Caco-2 (cell line): Measurements from ENCODE around the gene SLC7A9. TPM values are rescaled to one million over a fixed set of nuclear protein-coding genes. Genes with fewer than 3 reads are reported as not detected.

ENCODE experiments used
- BruUV-seq: library from RNA; stranded (reverse); fragments of 400-500 nt; replicated peaks from 2 replicates; lab custom pipeline; 2021; lab: Mats Ljungman, UMichigan
- CTCF ChIA-PET: fragments of 300-600 bp; sonication (Branson Sonifier 250); formaldehyde crosslinking; loops from one replicate; lab custom pipeline; 2022; ENCODE audit warnings: antibody characterized with exemption; lab: Charles Lee
- POLR2A ChIA-PET: fragments of 300-600 bp; sonication (Branson Sonifier 250); formaldehyde crosslinking; loops from one replicate; lab custom pipeline; 2022; ENCODE audit warnings: antibody characterized with exemption; lab: Charles Lee
- DNase-seq, 2 experiments: peaks; one replicate each; pipeline versions ENCODE4 v3.0.0 to v3.0.0-alpha.2; 2020 to 2022
- H3K27me3 ChIP-seq: replicated peaks from 2 replicates; pipeline ENCODE4 v1.6.0; 2011; ENCODE audit warnings: low read length; ENCODE audit not compliant: control insufficient read depth, insufficient read depth
- H3K36me3 ChIP-seq: 2 replicates; pipeline ENCODE4 v1.5.1; 2011; ENCODE audit warnings: low read length; ENCODE audit not compliant: control insufficient read depth, insufficient read depth
- H3K4me1 ChIP-seq: fragments of 250-450 bp; sonication (Bioruptor Pico); 2 replicates; pipeline ENCODE4 v1.5.1; 2020; ENCODE audit warnings: mild to moderate bottlenecking
- H3K4me3 ChIP-seq: 2 replicates; pipeline ENCODE4 v1.5.1; 2011; ENCODE audit warnings: low read depth, mild to moderate bottlenecking, control low read depth, low read length
- H3K9me3 ChIP-seq: fragments of 250-450 bp; sonication (Bioruptor Pico); 2 replicates; pipeline ENCODE4 v1.5.1; 2020; ENCODE audit warnings: mild to moderate bottlenecking, moderate library complexity
- H3K27ac Mint-ChIP-seq: one replicate; pipeline ENCODE4 v1.8.0; 2022; ENCODE audit warnings: mixed read lengths; ENCODE audit not compliant: unreplicated experiment
- H3K27me3 Mint-ChIP-seq: one replicate; pipeline ENCODE4 v1.8.0; 2022; ENCODE audit warnings: mixed read lengths; ENCODE audit not compliant: insufficient read depth, unreplicated experiment
- H3K36me3 Mint-ChIP-seq: one replicate; pipeline ENCODE4 v1.8.0; 2022; ENCODE audit warnings: mild to moderate bottlenecking, mixed read lengths; ENCODE audit not compliant: insufficient read depth, unreplicated experiment
- H3K4me1 Mint-ChIP-seq: one replicate; pipeline ENCODE4 v1.8.0; 2022; ENCODE audit warnings: low read depth, mixed read lengths; ENCODE audit not compliant: unreplicated experiment
- H3K4me3 Mint-ChIP-seq: one replicate; pipeline ENCODE4 v1.8.0; 2022; ENCODE audit warnings: mild to moderate bottlenecking, moderate library complexity, mixed read lengths; ENCODE audit not compliant: unreplicated experiment
- H3K9me3 Mint-ChIP-seq: one replicate; pipeline ENCODE4 v1.8.0; 2022; ENCODE audit warnings: mixed read lengths; ENCODE audit not compliant: unreplicated experiment
- CTCF ChIP-seq, 2 experiments: fragments of 200-600 bp in 1 of 2; IDR thresholded peaks; 1 replicate in 1 of 2; 2 replicates in 1 of 2; pipeline versions ENCODE4 v1.5.1 to v1.8.0; 2011 to 2022; ENCODE audit warnings: antibody characterized with exemption in 1 of 2, control low read depth in 1 of 2, inconsistent platforms in 1 of 2, low read depth in 1 of 2, low read length in 1 of 2, mild to moderate bottlenecking in 1 of 2, moderate library complexity in 1 of 2; ENCODE audit not compliant: insufficient read depth in 1 of 2, severe bottlenecking in 1 of 2, unreplicated experiment in 1 of 2
- intact Hi-C: fragments of 100-400 bp; cut with micrococcal nuclease; formaldehyde crosslinking; loops from one replicate; pipeline ENCODE4 v1.10.0; 2022; ENCODE audit not compliant: unreplicated experiment
- total RNA-seq: library from RNA; stranded (reverse); gene quantifications from 2 replicates; pipeline ENCODE4 v1.2.3, GENCODE V29; 2022

SLC7A9 gene
- total RNA-seq, 1 experiment from 2014 or later: 3.6 TPM

GRCh38 chr19:32862741-32863140 is 6.8 kb downstream of the SLC7A9 start:
- BruUV-seq: no TSS peak
- no peak for TF ChIP-seq CTCF (IDR thresholded peaks at IDR 0.05; ENCODE audit: insufficient read depth in 1 of 2, low read depth in 1 of 2, low read length in 1 of 2, severe bottlenecking in 1 of 2, unreplicated experiment in 1 of 2)
- intact Hi-C loops: no loop called here
- Histone ChIP-seq H3K9me3 (no peaks in the 10 kb centered on the region), H3K27me3 (no peaks in the 10 kb centered on the region), H3K4me1 (no peaks in the 10 kb centered on the region), H3K4me3 (no peak overlapping the region), H3K36me3 (no peaks in the 10 kb centered on the region)
- no peaks in the 10 kb centered on the region for H3K4me1 Mint-ChIP-seq
- no peak for DNase-seq
- no peak overlapping the region for H3K4me3 Mint-ChIP-seq
- ChIA-PET CTCF (no interaction called here), POLR2A (no interaction called here)
- H3K27me3 Mint-ChIP-seq: no peaks in the 10 kb centered on the region
- H3K36me3 Mint-ChIP-seq: no peaks in the 10 kb centered on the region
- H3K27ac Mint-ChIP-seq: no peak overlapping the region
- H3K9me3 Mint-ChIP-seq: no peaks in the 10 kb centered on the region

- Histone ChIP-seq H3K9me3 (no peaks in the 10 kb centered on the region), H3K4me3 (no peak overlapping the region), H3K27me3 (no peaks in the 10 kb centered on the region), H3K4me1 (no peaks in the 10 kb centered on the region), H3K36me3 (no peaks in the 10 kb centered on the region)
- Mint-ChIP-seq H3K27me3 (no peaks in the 10 kb centered on the region), H3K4me3 (no peak overlapping the region), H3K27ac (no peak overlapping the region), H3K4me1 (no peaks in the 10 kb centered on the region), H3K9me3 (no peaks in the 10 kb centered on the region), H3K36me3 (no peaks in the 10 kb centered on the region)
- ChIA-PET CTCF (no interaction called here), POLR2A (no interaction called here)
- BruUV-seq: no TSS peak
- intact Hi-C loops: no loop called here
- TF ChIP-seq CTCF (IDR thresholded peaks at IDR 0.05; ENCODE audit: insufficient read depth in 1 of 2, low read depth in 1 of 2, low read length in 1 of 2, severe bottlenecking in 1 of 2, unreplicated experiment in 1 of 2): no peak
- DNase-seq: no peak
Observed at GRCh38 chr19:32862173-32862572, 7.4 kb downstream of the SLC7A9 start.

GRCh38 chr19:32861596-32861995 is 8.0 kb downstream of the SLC7A9 start:
- no peak overlapping the region for H3K27ac Mint-ChIP-seq
- DNase-seq: no peak
- ChIA-PET POLR2A (no interaction called here), CTCF (no interaction called here)
- no peak overlapping the region for H3K4me3 Mint-ChIP-seq
- H3K4me1 Mint-ChIP-seq: no peaks in the 10 kb centered on the region
- Histone ChIP-seq H3K9me3 (no peaks in the 10 kb centered on the region), H3K36me3 (no peaks in the 10 kb centered on the region), H3K4me3 (no peak overlapping the region), H3K27me3 (no peaks in the 10 kb centered on the region), H3K4me1 (no peaks in the 10 kb centered on the region)
- no peaks in the 10 kb centered on the region for H3K9me3 Mint-ChIP-seq
- intact Hi-C loops: no loop called here
- TF ChIP-seq CTCF (IDR thresholded peaks at IDR 0.05; ENCODE audit: insufficient read depth in 1 of 2, low read depth in 1 of 2, low read length in 1 of 2, severe bottlenecking in 1 of 2, unreplicated experiment in 1 of 2): no peak
- no peaks in the 10 kb centered on the region for H3K36me3 Mint-ChIP-seq
- BruUV-seq: no TSS peak
- H3K27me3 Mint-ChIP-seq: no peaks in the 10 kb centered on the region
